Testis (tissue), 3 donors: Measurements from ENCODE around the gene JSRP1. TPM values are rescaled to one million over a fixed set of nuclear protein-coding genes. Genes with fewer than 3 reads are reported as not detected.

Experiments used
- DNase-seq: peaks from one replicate; pipeline ENCODE4 v3.0.0-alpha.2; 2019
- H3K27ac ChIP-seq, 2 donors: fragments of 200-600 bp; sonication (generic); one replicate each; pipeline ENCODE4 v1.5.1; 2019
- H3K27me3 ChIP-seq: fragments of 200-600 bp; sonication (generic); one replicate; pipeline ENCODE4 v1.5.1; 2019
- H3K36me3 ChIP-seq: fragments of 200-600 bp; sonication (generic); one replicate; pipeline ENCODE4 v1.5.1; 2017; ENCODE audit warnings: low read depth; ENCODE audit errors: missing control alignments
- H3K4me1 ChIP-seq: fragments of 200-600 bp; sonication (generic); one replicate; pipeline ENCODE4 v1.5.1; 2019
- H3K4me3 ChIP-seq, 2 donors: fragments of 200-600 bp; sonication (generic); one replicate each; pipeline ENCODE4 v1.5.1; 2017 to 2019
- H3K9me3 ChIP-seq: fragments of 200-600 bp; sonication (generic); one replicate; pipeline ENCODE4 v1.5.1; 2017
- CTCF ChIP-seq, 3 experiments: fragments of 450-650 bp in 2 of 3; fragments of 200-600 bp in 1 of 3; sonication (generic) in 1 of 3; IDR thresholded peaks; one replicate each; pipeline ENCODE4 v1.5.1; 2016 to 2019; ENCODE audit warnings: antibody characterized with exemption in 3 of 3, mild to moderate bottlenecking in 2 of 3, moderate library complexity in 1 of 3
- POLR2A ChIP-seq: fragments of 450-650 bp; IDR thresholded peaks from one replicate; pipeline ENCODE4 v1.6.1; 2017; ENCODE audit warnings: antibody characterized with exemption, mild to moderate bottlenecking, moderate library complexity
- WGBS, 2 donors: methylation state at CpG; one replicate each; pipeline ENCODE4 v1.1.5; 2018; 5-methylcytosine and 5-hydroxymethylcytosine counted together
- intact Hi-C: fragments of 100-400 bp; cut with DNase I; formaldehyde crosslinking; loops from one replicate; pipeline ENCODE4 v1.15.1; 2023; ENCODE audit warnings: low total_unique reads
- polyA plus RNA-seq: library from polyadenylated mRNA; stranded (reverse); fragments of 350-450 nt; fragmentation: Illumina TruSeq; extraction: RNeasy Lipid Tissue Mini Kit (QIAGEN cat#74804); gene quantifications from one replicate; pipeline ENCODE4 v1.2.3, GENCODE V29; 2014; ENCODE audit warnings: low read depth, low replicate concordance; ENCODE audit not compliant: insufficient read depth
- total RNA-seq, 2 donors: library from RNA; depleted of rRNA; stranded (reverse); fragments of >200 nt; gene quantifications; one replicate each; pipeline ENCODE4 v1.2.3, GENCODE V29; 2016

Gene JSRP1
- total and polyA plus RNA-seq, 3 donors from 2014 or later, result 2.2 to 4.6 (median 2.6) TPM

- peak overlapping the region in 1 of 2 donors; percentile 29 for H3K4me3 ChIP-seq
- no peaks in the 10 kb centered on the region for H3K9me3 ChIP-seq
- no peaks in the 10 kb centered on the region for H3K27me3 ChIP-seq
- H3K27ac ChIP-seq, result peak overlapping the region; percentile 29 to 72
- 62 to 63% methylated on average over 8 to 9 of the region's 9 CpGs for WGBS, 2 donors
- H3K4me1 ChIP-seq, result peaks cover 59% of the 10 kb centered on the region
- H3K36me3 ChIP-seq, result no peaks in the 10 kb centered on the region
- TF ChIP-seq CTCF (IDR thresholded peaks at IDR 0.05), result no peak
- no peak for TF ChIP-seq POLR2A
- intact Hi-C loops, result loop anchor here (5.0 to 10.0 kb wide), 3 partner anchors 42 to 121 kb away; partner anchors contain the start of gene AP3D1
- no peak for DNase-seq
These were observed 18.0 kb upstream of the JSRP1 start for GRCh38 chr19:2274185-2274711.

- Histone ChIP-seq H3K9me3 (no peaks in the 10 kb centered on the region), H3K4me1 (peaks cover 59% of the 10 kb centered on the region), H3K36me3 (no peaks in the 10 kb centered on the region), H3K4me3 (peak overlapping the region in 1 of 2 donors; percentile 29), H3K27ac (peak overlapping the region; percentile 29 to 72), H3K27me3 (no peaks in the 10 kb centered on the region)
- TF ChIP-seq CTCF (IDR thresholded peaks at IDR 0.05), result peak; percentile 97 to 99 (median 98)
- TF ChIP-seq POLR2A, result no peak
- intact Hi-C loops, result loop anchor here (5.0 to 10.0 kb wide), 3 partner anchors 41 to 121 kb away; partner anchors contain the start of gene AP3D1
- WGBS, 2 donors, result 8 to 10% methylated on average over 18 to 45 of the region's 45 CpGs
- DNase-seq, result peak; percentile 78
These were observed 17.4 kb upstream of the JSRP1 start for GRCh38 chr19:2273356-2274184.

- intact Hi-C loops, result loop anchor here (5.0 to 10.0 kb wide), 3 partner anchors 39 to 123 kb away; partner anchors contain the start of gene AP3D1
- Histone ChIP-seq H3K4me1 (peaks cover 50% of the 10 kb centered on the region), H3K9me3 (no peaks in the 10 kb centered on the region), H3K27me3 (no peaks in the 10 kb centered on the region), H3K27ac (peak overlapping the region; percentile 99), H3K36me3 (no peaks in the 10 kb centered on the region), H3K4me3 (peak overlapping the region; percentile 80 to 100)
- no peak for DNase-seq
- WGBS, 2 donors, result 13 to 15% methylated on average over 25 to 39 of the region's 43 CpGs
- TF ChIP-seq CTCF (IDR thresholded peaks at IDR 0.05), result no peak
- no peak for TF ChIP-seq POLR2A
These were observed 15.3 kb upstream of the JSRP1 start for GRCh38 chr19:2271234-2272103.

- Histone ChIP-seq H3K27me3 (no peaks in the 10 kb centered on the region), H3K4me3 (peak overlapping the region; percentile 80 to 100), H3K4me1 (peaks cover 43% of the 10 kb centered on the region), H3K9me3 (no peaks in the 10 kb centered on the region), H3K27ac (peak overlapping the region; percentile 99), H3K36me3 (no peaks in the 10 kb centered on the region)
- peak; percentile 79 for DNase-seq
- TF ChIP-seq CTCF (IDR thresholded peaks at IDR 0.05), result no peak
- no peak for TF ChIP-seq POLR2A
- intact Hi-C loops, result loop anchor here (5.0 to 10.0 kb wide), 3 partner anchors 38 to 124 kb away; partner anchors contain the start of gene AP3D1
- WGBS, 2 donors, result 0 to 1% methylated on average over 12 to 60 of the region's 88 CpGs
These were observed 14.4 kb upstream of the JSRP1 start for GRCh38 chr19:2270423-2271233.
